Upper lobe of left lung (tissue), 4 donors: ENCODE results near the gene UNC80.

Experiments
- CTCF ChIP-seq, 6 experiments: fragments of 450-650 bp in 4 of 6; fragments of 200-600 bp in 2 of 6; sonication (generic) in 2 of 6; IDR thresholded peaks; one replicate each; pipeline ENCODE4 v1.5.1; 2016 to 2019; ENCODE audit warnings: antibody characterized with exemption in 6 of 6
- EP300 ChIP-seq, 4 donors: sonication (generic); formaldehyde crosslinking; IDR thresholded peaks; one replicate each; pipeline ENCODE4 v1.5.1; 2017; ENCODE audit warnings: antibody characterized with exemption in 4 of 4, control low read depth in 2 of 4
- POLR2A ChIP-seq, 4 donors: fragments of 450-650 bp; IDR thresholded peaks; one replicate each; pipeline ENCODE4 v1.5.1; 2016 to 2017; ENCODE audit warnings: antibody characterized with exemption in 4 of 4, mild to moderate bottlenecking in 2 of 4
- POLR2AphosphoS5 ChIP-seq, 2 donors: sonication (generic); formaldehyde crosslinking; IDR thresholded peaks; one replicate each; pipeline ENCODE4 v1.5.1; 2017; ENCODE audit warnings: antibody characterized with exemption in 2 of 2

- TF ChIP-seq CTCF (IDR thresholded peaks at IDR 0.05) (no peak), POLR2A (IDR thresholded peaks at IDR 0.05) (no peak), EP300 (IDR thresholded peaks at IDR 0.05) (no peak), POLR2AphosphoS5 (IDR thresholded peaks at IDR 0.05) (no peak)
Measured at GRCh38 chr2:209808521-209808920, 36.9 kb downstream of the UNC80 start.
